Smooth muscle cell (in vitro differentiated cells): ENCODE measurements around the gene TBC1D20. TPM values are rescaled to one million over a fixed set of nuclear protein-coding genes. Genes with fewer than 3 reads are reported as not detected.

Source experiments
- DNase-seq: peaks from one replicate; lab custom pipeline; 2025; ENCODE audit not compliant: unreplicated experiment; lab: John Stamatoyannopoulos, UW
- H2AFZ ChIP-seq: fragments of 200-600 bp; sonication (generic); 2 replicates; pipeline ENCODE4 v1.6.0; 2016; ENCODE audit warnings: antibody characterized with exemption, low read depth, mild to moderate bottlenecking
- H3F3A ChIP-seq: fragments of 200-600 bp; sonication (generic); 2 replicates; pipeline ENCODE4 v1.6.0; 2017; ENCODE audit warnings: antibody characterized with exemption, low read depth
- H3K27ac ChIP-seq: fragments of 200-600 bp; sonication (generic); 2 replicates; pipeline ENCODE4 v1.5.1; 2016; ENCODE audit warnings: low read depth, mild to moderate bottlenecking
- H3K27me3 ChIP-seq: fragments of 200-600 bp; sonication (generic); 2 replicates; pipeline ENCODE4 v1.6.1; 2016; ENCODE audit warnings: low read depth, mild to moderate bottlenecking
- H3K36me3 ChIP-seq: fragments of 200-600 bp; sonication (generic); 2 replicates; pipeline ENCODE4 v1.5.1; 2016; ENCODE audit warnings: low read depth
- H3K4me1 ChIP-seq: fragments of 200-600 bp; sonication (generic); 2 replicates; pipeline ENCODE4 v1.5.1; 2016; ENCODE audit warnings: low read depth
- H3K4me2 ChIP-seq: fragments of 200-600 bp; sonication (generic); 2 replicates; pipeline ENCODE4 v1.6.0; 2016; ENCODE audit warnings: mild to moderate bottlenecking
- H3K4me3 ChIP-seq: fragments of 200-600 bp; sonication (generic); 2 replicates; pipeline ENCODE4 v1.5.1; 2016; ENCODE audit warnings: mild to moderate bottlenecking
- H3K79me2 ChIP-seq: fragments of 200-600 bp; sonication (generic); 2 replicates; pipeline ENCODE4 v1.6.0; 2016; ENCODE audit warnings: low read depth, mild to moderate bottlenecking
- H3K9ac ChIP-seq: fragments of 200-600 bp; sonication (generic); 2 replicates; pipeline ENCODE4 v1.6.0; 2016; ENCODE audit warnings: low read depth
- H3K9me3 ChIP-seq: fragments of 200-600 bp; sonication (generic); replicated peaks from 2 replicates; pipeline ENCODE4 v1.5.1; 2016; ENCODE audit warnings: low read depth
- H4K20me1 ChIP-seq: fragments of 200-600 bp; sonication (generic); 2 replicates; pipeline ENCODE4 v1.6.0; 2016; ENCODE audit warnings: low read depth
- WGBS: methylation state at CpG from one replicate; pipeline ENCODE4 v1.1.7; 2016; ENCODE audit warnings: low lambda C conversion rate; 5-methylcytosine and 5-hydroxymethylcytosine counted together
- polyA plus RNA-seq: library from polyadenylated mRNA; unstranded; fragments of >200 nt; fragmentation: Nextera tagmentation; extraction: Ambion mirVana; gene quantifications from 2 replicates; pipeline ENCODE4 v1.2.1, GENCODE V29; 2016
- total RNA-seq: library from RNA; depleted of rRNA; stranded (reverse); fragments of >200 nt; gene quantifications from 2 replicates; pipeline ENCODE4 v1.2.3, GENCODE V29; 2014
- TF ChIP-seq, protein P1 (sequence below): fragments of 200-600 bp; sonication (generic); IDR thresholded peaks from 2 replicates; pipeline ENCODE4 v1.5.1; 2017; ENCODE audit warnings: borderline replicate concordance, mild to moderate bottlenecking, antibody characterized with exemption; ENCODE audit not compliant: insufficient read depth, poor library complexity, severe bottlenecking

TBC1D20 gene
- total and polyA plus RNA-seq, 2 experiments from 2014 or later: 41.6 to 41.9 TPM

DNA sequence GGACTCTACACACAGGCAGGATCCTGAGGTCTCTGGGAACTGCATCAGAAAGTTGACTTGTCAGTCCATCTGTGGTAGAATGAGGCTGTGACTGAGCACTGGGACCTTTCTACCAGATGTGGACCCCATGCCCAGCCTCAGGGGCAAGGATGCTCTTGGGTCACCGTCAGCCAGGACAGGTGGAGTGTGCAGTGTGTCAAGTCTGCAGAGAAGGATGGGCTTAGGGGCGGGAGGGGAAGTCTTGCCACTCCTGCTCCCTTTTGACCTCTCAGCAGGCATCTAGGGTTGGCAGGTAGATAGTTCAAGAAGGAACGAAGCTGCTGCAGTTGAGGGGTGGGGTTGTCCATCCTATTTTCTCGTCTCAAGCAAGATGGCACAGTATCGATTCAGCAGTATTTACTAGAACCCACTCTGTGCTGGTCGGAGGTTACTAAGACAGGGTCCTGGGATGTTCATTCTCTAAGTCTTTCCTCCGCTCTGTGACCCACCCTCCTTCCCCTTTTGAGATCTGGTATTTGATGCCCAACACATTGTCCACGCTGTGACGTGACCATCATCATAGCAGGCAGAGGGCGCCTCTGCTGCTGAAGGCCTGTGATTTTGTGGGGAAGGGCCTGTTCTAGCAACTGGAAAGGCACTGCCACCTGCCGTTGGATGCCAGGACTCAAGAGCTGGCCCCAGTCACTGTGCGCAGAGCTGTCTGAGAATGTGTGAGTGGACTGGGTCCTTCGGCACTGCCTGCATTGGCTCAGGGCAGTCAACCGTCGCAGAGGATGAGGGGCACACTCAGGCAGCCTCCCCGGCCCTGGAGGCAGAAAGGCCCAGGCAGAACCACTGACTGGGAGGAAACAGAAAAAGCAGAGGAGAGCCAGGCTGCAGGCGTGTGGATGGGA is 31.1 kb downstream of the TBC1D20 start:
- WGBS: 83% methylated on average over 17 of the region's 17 CpGs
- Histone ChIP-seq H3K9ac (no peak overlapping the region), H3K36me3 (no peaks in the 10 kb centered on the region), H2AFZ (no peak overlapping the region), H3F3A (peaks cover 7% of the 10 kb centered on the region), H3K4me3 (no peak overlapping the region), H3K27me3 (no peaks in the 10 kb centered on the region), H3K4me1 (no peaks in the 10 kb centered on the region), H3K27ac (no peak overlapping the region), H4K20me1 (peaks cover 8% of the 10 kb centered on the region), H3K9me3 (no peaks in the 10 kb centered on the region), H3K79me2 (no peaks in the 10 kb centered on the region), H3K4me2 (no peak overlapping the region)
- DNase-seq: no peak
- TF ChIP-seq, protein P1, sequence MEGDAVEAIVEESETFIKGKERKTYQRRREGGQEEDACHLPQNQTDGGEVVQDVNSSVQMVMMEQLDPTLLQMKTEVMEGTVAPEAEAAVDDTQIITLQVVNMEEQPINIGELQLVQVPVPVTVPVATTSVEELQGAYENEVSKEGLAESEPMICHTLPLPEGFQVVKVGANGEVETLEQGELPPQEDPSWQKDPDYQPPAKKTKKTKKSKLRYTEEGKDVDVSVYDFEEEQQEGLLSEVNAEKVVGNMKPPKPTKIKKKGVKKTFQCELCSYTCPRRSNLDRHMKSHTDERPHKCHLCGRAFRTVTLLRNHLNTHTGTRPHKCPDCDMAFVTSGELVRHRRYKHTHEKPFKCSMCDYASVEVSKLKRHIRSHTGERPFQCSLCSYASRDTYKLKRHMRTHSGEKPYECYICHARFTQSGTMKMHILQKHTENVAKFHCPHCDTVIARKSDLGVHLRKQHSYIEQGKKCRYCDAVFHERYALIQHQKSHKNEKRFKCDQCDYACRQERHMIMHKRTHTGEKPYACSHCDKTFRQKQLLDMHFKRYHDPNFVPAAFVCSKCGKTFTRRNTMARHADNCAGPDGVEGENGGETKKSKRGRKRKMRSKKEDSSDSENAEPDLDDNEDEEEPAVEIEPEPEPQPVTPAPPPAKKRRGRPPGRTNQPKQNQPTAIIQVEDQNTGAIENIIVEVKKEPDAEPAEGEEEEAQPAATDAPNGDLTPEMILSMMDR: peak; percentile 31

DNA sequence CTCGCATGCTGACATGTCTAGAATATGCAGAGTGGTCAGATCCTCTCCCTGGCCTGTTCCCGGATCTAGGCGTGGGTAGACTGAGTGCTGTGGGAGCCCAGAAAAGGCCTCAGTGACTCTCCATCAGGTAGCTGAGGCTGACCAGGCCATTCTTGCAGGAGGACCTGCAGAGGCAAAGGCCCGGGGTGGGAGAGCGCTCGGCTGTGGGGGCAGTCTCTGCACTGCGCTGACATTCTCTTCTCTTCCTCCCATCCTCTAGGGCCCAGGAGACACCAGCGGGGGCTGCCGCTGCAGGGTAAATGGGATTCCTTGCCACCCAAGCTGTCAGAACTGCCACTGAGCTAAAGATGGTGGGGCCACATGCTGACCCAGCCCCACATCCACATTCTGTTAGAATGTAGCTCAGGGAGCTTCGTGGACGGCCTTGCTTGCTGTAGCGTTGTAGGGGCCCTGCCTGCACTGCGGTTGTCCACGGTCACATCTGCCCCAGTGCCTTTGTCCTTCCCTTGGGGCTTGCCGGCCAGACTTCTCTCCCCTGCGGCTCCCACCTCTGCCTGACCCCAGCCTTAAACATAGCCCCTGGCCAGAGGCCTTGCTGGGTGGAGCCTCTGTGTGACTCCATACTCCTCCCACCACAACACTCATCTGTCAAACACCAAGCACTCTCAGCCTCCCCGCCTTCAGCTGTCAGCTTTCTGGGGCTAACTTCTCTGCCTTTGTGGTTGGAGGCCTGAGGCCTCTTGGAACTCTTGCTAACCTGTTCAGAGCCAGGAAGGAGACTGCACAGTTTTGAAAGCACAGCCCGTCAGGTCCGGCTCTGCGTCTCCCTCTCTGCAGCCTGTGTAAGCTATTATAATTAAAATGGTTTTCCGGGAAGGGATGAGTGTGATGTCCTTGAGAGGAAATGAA is 32.0 kb downstream of the TBC1D20 start:
- 96% methylated on average over 21 of the region's 21 CpGs for WGBS
- Histone ChIP-seq H3K27ac (no peak overlapping the region), H3K9me3 (no peaks in the 10 kb centered on the region), H3K9ac (no peak overlapping the region), H3K27me3 (no peaks in the 10 kb centered on the region), H3F3A (peaks cover 7% of the 10 kb centered on the region), H3K4me3 (no peak overlapping the region), H2AFZ (no peak overlapping the region), H3K36me3 (no peaks in the 10 kb centered on the region), H3K4me1 (no peaks in the 10 kb centered on the region), H4K20me1 (peaks cover 8% of the 10 kb centered on the region), H3K4me2 (no peak overlapping the region), H3K79me2 (no peaks in the 10 kb centered on the region)
- TF ChIP-seq, protein P1: no peak
- no peak for DNase-seq

DNA sequence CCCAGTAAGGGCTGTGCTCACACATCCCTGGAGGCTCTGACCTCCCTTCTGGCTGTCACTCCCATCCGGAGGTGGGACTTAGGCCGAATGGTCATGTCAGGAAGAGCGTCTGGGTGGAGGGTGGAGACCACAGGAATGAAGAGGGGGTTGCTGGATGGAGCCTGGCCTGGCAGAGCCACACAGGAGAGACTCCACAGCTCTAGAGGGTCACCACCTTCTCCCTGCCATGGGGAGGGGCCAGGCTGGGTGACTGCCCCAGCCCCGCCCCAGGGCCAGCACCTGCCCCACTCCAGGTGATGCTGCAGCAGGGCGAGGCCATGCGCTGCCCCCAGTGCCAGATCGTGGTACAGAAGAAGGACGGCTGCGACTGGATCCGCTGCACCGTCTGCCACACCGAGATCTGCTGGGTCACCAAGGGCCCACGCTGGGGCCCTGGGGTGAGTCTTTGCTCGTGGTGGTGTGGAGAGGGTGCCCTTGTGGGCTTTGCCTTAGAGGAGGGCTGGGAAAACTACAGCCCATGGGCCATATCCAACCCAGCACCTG is 33.6 kb downstream of the TBC1D20 start:
- Histone ChIP-seq H3K4me3 (no peak overlapping the region), H3F3A (peaks cover 7% of the 10 kb centered on the region), H3K27ac (no peak overlapping the region), H2AFZ (no peak overlapping the region), H3K4me2 (no peak overlapping the region), H3K79me2 (no peaks in the 10 kb centered on the region), H3K9ac (no peak overlapping the region), H3K36me3 (no peaks in the 10 kb centered on the region), H3K27me3 (no peaks in the 10 kb centered on the region), H3K4me1 (no peaks in the 10 kb centered on the region), H3K9me3 (no peaks in the 10 kb centered on the region), H4K20me1 (no peaks in the 10 kb centered on the region)
- no peak for DNase-seq
- TF ChIP-seq, protein P1: no peak
- 92% methylated on average over 14 of the region's 14 CpGs for WGBS
